ENCODE measurements around the gene APEX1.
"Not testable (repeated sequence)": the region's sequence is repeated elsewhere in the genome, so short reads cannot be mapped to it uniquely, and the experiment has no call there.

APEX1 gene

GRCh38 chr14:20494935-20495766, 40.1 kb downstream of the APEX1 start:
- no peak for TF ChIP-seq CTCF (IDR thresholded peaks at IDR 0.05)
- no peak overlapping the region for H3K27ac ChIP-seq

DNA sequence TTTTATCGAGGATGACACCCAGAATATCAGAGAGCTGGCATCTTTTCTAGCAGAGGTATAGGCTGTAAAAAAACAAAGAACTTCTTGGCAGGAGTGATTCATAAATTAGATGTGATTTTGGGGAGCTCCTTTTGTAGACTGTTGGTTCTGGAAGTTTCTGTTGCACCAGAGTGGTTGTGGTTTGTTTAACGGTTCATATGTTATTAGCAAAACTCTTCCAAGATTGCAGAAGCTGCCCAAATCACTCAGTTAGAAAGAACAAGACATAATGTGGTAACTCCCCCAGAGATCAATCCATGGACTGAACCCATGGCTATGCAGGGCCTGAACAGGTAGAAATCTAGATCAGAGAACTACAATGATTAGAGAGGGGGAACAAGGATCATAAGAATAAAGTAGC, 43.6 kb downstream of the APEX1 start:
- TF ChIP-seq CTCF (IDR thresholded peaks at IDR 0.05) (no peak), ZFX (IDR thresholded peaks at IDR 0.05; ENCODE audit: borderline replicate concordance) (no peak)
- no peak overlapping the region for H3K27ac ChIP-seq

- TF ChIP-seq ZFX (IDR thresholded peaks at IDR 0.05; ENCODE audit: borderline replicate concordance), result no peak
- no peak for TF ChIP-seq CTCF (IDR thresholded peaks at IDR 0.05)
Measured at GRCh38 chr14:20499108-20499507, 44.1 kb downstream of the APEX1 start.

GRCh38 chr14:20499881-20500280, 44.9 kb downstream of the APEX1 start:
- H3K27ac ChIP-seq, result no peak overlapping the region

More at GRCh38 chr14:20499108-20499507, 44.1 kb downstream of the APEX1 start:
- no peak overlapping the region for H3K27ac ChIP-seq

GRCh38 chr14:20501346-20501745, 46.3 kb downstream of the APEX1 start:
- H3K27ac ChIP-seq, result no peak overlapping the region
- no peak for TF ChIP-seq CTCF (IDR thresholded peaks at IDR 0.05)

More at GRCh38 chr14:20499881-20500280, 44.9 kb downstream of the APEX1 start:
- TF ChIP-seq ZFX (IDR thresholded peaks at IDR 0.05; ENCODE audit: borderline replicate concordance) (no peak), CTCF (IDR thresholded peaks at IDR 0.05) (no peak)

- TF ChIP-seq ZFX (IDR thresholded peaks at IDR 0.05; ENCODE audit: borderline replicate concordance), result no peak
- TF ChIP-seq CTCF (IDR thresholded peaks at IDR 0.05), result no peak
- H3K27ac ChIP-seq, result no peak overlapping the region
Measured at GRCh38 chr14:20503898-20504297, 48.9 kb downstream of the APEX1 start.

DNA sequence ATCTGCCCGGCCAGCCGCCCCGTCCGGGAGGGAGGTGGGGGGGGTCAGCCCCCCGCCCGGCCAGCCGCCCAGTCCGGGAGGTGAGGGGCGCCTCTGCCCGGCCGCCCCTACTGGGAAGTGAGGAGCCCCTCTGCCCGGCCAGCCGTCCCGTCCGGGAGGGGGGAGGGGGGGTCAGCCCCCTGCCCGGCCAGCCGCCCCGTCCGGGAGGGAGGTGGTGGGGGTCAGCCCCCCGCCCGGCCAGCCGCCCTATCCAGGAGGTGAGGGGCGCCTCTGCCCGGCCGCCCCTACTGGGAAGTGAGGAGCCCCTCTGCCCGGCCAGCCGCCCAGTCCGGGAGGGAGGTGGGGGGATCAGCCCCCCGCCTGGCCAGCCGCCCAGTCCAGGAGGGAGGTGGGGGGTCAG, 51.2 kb downstream of the APEX1 start:
- not testable (repeated sequence) for H3K27ac ChIP-seq

DNA sequence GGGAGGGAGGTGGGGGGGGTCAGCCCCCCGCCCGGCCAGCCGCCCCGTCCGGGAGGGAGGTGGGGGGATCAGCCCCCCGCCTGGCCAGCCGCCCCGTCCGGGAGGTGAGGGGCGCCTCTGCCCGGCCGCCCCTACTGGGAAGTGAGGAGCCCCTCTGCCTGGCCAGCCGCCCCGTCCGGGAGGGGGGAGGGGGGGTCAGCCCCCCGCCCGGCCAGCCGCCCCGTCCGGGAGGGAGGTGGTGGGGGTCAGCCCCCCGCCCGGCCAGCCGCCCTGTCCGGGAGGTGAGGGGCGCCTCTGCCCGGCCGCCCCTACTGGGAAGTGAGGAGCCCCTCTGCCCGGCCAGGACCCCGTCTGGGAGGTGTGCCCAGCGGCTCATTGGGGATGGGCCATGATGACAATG, 51.7 kb downstream of the APEX1 start:
- H3K27ac ChIP-seq, result not testable (repeated sequence)

Data from 22Rv1 (cell line).